CD4-positive, alpha-beta T cell treated with Interleukin-15 for 1 hour (primary cell): ENCODE measurements around the gene ADGRL2.

ENCODE experiments used
- DNase-seq: peaks from one replicate; pipeline ENCODE4 v3.0.0-alpha.2; 2020

ADGRL2 gene

GRCh38 chr1:81921344-81921743 is 120.6 kb downstream of the ADGRL2 start:
- DNase-seq: no peak

DNA sequence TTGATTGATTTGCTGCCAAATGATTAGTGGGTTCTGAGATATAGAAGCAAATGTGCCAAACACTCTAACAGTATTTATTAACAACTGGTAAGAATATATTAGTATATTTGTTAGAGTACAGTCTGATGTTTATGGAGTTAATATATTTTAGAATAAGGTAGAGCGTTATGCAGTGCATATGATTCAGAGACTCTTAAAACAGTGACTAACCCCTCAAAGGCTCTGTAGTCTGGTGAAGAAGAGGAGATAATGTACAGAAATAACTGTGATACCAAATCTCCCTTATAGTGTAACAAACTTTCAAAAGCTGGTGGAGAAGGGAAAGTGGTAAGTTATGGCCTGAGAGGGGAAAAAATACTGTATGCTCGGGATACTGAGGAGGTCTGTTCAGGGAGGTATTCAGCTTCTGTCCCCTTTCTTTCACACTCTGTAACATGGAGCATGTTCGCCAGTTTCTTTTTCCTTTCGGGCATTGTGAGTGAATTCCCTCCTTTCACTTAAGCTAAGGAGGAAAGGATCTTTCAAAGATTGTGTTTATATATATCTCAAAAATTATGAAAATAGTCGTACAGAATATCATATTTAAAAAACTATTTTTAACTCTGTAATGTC is 121.2 kb downstream of the ADGRL2 start:
- no peak for DNase-seq

DNA sequence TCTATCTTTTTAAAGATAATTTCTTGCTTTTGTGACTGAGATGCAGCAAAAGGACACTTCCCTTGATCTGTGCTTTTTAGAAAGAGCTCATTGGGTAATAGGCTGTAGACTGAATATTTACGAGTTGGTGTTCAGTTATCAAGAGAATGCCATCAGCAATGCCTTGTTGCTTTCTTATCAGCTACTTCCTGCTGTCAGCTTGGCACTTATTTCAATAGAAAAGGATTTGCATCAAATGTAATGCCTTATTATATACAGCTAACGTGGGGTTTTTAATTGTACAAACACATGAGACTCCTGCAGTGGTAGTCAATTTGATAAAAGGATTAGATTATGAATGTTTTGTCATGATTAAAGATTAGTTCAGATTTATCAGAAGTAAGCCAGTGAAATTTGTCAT is 122.2 kb downstream of the ADGRL2 start:
- no peak for DNase-seq

DNA sequence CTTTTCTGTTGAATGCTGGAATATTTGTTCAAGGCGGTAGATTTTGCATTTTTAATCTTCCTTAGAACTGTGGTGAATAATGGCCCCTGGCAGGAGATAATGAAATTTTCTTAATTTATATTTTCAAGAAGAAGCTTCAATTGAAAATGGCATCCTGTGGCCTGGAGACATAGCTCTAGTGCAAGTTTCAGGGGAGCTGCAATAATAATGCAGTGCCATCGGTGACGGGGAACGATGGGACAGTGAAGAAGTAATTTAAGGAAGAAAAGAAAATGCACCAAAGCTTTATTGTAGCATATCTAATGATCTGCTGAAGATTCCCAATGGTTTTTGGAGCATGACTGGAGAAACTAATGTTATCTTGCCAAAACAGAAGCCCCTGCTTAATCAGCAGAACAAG is 128.4 kb downstream of the ADGRL2 start:
- DNase-seq: no peak

- DNase-seq: no peak
Observed at GRCh38 chr1:81936853-81937252, 136.1 kb downstream of the ADGRL2 start.

DNA sequence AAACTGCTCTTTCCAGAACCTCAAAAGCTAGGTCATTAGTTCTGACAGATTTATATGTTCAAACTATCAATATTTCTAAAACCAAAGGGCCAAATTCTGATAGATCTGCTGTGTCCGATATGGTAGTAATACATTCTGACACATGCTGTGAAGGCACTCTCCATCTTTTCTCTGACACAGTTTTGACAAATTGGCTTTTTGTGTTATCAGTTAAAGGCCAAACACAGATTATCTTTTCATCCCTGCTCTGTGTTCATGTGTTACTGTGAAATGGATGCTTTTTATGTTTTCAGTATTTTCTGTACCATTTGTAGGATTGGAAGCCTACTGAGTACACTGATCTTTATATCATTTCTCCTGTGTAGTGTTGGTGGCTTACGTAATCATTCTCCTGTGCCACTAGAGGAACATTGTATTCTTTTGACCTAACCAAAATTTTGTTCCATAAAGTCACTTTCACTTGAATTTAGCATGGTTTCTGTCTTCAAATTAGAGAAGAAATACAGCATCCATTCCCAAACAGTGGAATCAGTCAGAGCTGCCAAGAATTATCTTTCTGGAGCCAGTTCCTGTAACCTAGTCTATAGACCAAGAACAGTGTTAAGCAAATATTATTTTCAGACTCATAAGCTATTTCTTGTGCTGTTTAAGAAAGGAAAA is 137.2 kb downstream of the ADGRL2 start:
- DNase-seq: no peak

DNA sequence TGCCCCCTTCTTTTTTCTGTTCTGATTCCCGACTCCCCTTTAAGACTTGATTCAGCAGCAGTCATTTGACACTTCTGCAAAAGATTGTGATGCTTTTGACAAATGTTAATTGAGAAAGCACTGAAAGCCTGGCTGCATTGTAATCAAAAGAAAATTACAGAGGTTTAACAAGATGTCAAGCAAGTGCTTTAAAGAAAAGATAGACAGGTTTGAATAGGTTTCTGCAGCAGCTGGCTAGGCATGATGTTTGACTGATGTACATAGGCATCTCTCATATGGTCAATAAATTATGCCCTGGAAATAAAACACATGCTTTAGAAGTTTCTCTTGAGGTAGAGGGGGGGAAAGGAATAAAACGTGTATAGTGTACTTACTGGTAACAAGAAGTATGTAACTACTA is 147.8 kb downstream of the ADGRL2 start:
- DNase-seq: no peak

DNA sequence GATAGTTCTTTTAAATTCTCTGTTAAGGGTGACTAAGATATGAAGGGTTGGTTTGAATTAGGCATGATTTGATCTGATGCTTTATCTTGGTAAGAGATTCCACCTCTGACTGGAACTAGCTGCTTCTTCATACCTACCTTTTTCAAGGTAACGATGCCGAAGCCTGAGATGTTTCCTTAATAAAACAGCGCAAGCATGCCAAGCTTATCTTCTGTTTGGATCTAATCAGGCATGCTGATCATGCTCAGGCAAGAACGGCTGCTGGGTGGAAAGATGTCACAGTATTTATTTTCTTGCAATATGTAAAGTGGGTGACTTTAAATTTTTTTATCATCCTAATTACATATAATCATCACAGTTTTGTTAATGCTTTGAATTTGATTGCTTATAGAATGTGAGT is 148.7 kb downstream of the ADGRL2 start:
- DNase-seq: no peak

DNA sequence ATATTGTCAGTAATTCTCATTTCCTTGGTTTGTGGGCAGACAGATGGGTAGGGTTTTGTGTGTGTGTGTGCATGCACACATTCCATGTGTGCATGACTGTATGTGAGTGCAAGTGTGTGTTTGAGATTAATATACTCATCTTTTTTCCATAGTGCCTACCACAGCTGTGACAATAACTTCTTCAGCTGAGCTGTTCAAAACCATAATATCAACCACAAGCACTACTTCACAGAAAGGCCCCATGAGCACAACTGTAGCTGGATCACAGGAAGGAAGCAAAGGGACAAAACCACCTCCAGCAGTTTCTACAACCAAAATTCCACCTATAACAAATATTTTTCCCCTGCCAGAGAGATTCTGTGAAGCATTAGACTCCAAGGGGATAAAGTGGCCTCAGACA is 149.3 kb downstream of the ADGRL2 start:
- no peak for DNase-seq

DNA sequence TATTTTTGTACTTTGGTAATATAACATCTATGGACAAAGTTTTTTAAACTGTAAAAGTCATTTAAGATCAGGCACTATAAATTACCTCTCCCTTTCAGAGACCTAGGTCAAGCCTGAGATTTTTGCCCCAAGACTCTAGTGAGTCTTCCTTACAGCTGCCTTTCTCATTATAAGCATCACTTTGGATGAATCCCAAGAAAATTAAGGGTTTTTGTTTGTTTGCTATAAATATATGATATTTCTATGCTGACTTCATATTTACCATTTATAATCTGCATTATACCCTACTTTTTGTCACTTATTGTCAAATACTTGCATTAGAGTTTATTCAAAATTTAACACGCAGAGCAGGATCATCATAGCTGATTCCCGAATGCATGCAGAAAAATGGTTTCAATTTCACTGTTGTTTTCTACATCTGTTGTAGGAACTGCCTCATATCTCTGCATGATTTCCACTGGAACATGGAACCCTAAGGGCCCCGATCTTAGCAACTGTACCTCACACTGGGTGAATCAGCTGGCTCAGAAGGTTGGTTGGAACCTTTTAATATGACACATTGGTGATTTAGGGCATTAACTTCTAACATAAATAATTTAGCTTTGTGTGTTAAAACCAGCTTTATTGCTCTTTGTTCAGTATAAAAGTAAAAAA is 150.0 kb downstream of the ADGRL2 start:
- no peak for DNase-seq

GRCh38 chr1:81954534-81955020 is 153.8 kb downstream of the ADGRL2 start:
- no peak for DNase-seq

DNA sequence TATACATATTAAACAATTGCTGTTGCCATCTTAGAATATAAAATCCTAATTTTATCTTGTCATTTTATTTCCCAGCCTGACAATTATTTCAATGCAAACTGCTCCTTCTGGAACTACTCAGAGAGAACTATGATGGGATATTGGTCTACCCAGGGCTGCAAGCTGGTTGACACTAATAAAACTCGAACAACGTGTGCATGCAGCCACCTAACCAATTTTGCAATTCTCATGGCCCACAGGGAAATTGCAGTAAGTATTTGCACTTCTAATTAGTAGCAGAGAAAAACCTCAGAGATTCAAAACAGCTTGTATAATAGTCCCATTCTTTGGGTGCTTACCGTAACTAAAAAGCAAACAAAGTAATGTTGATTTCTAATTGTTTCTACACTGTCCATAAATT is 167.2 kb downstream of the ADGRL2 start:
- DNase-seq: no peak

- DNase-seq: no peak
Observed at GRCh38 chr1:81970416-81970815, 169.7 kb downstream of the ADGRL2 start.

GRCh38 chr1:81974222-81974841 is 173.6 kb downstream of the ADGRL2 start:
- DNase-seq: no peak

DNA sequence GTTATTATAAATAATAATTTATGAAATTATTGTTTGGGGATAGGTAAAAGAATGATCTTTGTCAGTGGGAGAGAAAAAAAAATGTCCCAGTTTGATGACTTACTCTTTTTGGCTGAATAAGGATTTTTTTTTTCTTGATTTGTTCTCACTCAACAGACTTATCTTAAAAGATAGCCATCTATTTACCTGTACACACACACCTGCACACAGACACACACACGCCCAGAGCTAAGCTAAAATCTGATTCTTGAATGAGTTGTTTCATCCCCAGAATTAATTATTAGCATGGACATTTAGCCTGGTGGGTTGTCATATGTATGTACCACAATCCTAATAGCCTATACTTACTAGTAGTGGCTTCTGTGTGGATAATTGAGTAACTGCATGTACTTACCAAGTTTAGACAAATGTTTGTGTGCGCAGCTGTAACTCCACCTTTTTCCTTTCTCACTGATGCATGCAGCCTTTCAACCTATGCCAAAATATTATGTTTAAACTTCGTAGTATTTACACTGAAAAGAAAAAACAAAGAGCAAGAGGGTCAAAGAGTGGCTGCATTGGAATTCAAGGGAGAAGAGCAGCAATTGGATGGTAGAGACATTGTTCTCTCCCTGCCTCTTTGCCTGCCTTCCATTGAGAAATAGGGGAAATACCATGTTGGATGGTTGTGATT is 174.3 kb downstream of the ADGRL2 start:
- no peak for DNase-seq

GRCh38 chr1:81976539-81976938 is 175.8 kb downstream of the ADGRL2 start:
- no peak for DNase-seq

GRCh38 chr1:81978945-81979344 is 178.2 kb downstream of the ADGRL2 start:
- no peak for DNase-seq

- DNase-seq: no peak
Observed at GRCh38 chr1:81982523-81982922, 181.8 kb downstream of the ADGRL2 start.

DNA sequence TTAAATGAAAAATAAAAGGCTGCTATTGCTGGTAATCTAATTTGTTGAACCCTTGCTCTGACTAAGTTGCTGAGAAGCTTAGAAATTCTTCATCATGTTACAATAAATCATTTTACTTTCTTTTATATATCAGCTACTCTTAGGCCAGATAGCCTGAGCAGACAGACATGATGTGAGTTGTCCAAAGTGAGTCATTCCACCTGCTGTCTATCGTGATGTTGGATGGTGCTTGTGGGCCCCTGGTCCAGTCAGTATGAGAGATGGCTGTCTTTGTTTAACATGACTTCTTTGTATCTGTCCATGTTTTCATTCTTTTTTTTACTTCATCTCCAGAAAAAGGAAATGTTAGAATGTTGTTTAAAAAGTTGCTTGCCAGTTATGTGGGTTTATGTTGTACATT is 188.8 kb downstream of the ADGRL2 start:
- no peak for DNase-seq

- DNase-seq: no peak
Observed at GRCh38 chr1:81990241-81990640, 189.5 kb downstream of the ADGRL2 start.

DNA sequence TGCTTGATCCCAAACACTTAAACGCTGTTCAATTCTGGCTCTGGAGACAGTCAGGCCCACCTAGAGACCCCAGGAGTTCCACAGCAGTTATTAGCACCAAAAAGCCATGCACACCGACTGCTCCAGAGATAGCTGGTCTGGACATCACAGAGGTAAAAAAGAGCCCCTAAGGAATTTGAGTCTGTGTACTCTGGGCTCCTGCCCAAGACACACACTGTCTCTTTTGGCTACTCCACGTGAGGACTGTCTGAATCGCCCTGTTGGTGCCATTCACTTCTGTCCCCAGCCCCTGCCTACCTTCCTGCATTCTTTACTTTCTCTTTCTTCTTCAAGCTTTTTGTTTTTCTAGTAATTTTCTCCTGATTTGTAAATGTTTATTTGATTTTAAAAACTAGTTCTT is 197.4 kb downstream of the ADGRL2 start:
- DNase-seq: no peak

GRCh38 chr1:81999364-81999763 is 198.6 kb downstream of the ADGRL2 start:
- no peak for DNase-seq

GRCh38 chr1:82000221-82000620 is 199.5 kb downstream of the ADGRL2 start:
- no peak for DNase-seq
